Muscle of back (tissue), 11 donors: ENCODE measurements around the gene SUGCT. TPM values are rescaled to one million over a fixed set of nuclear protein-coding genes. Genes with fewer than 3 reads are reported as not detected.
A peak's percentile ranks its signal among the peaks of the same experiment; 100 is the strongest.
"Not testable (repeated sequence)": the region's sequence is repeated elsewhere in the genome, so short reads cannot be mapped to it uniquely, and the experiment has no call there.

Experiments
- DNase-seq, 3 donors: peaks; one replicate each; pipeline versions ENCODE4 v3.0.0 to v3.0.0-alpha.2; 2013
- polyA plus RNA-seq, 10 donors: library from polyadenylated mRNA; unstranded; fragments of 120-200 nt; gene quantifications; one replicate each; pipeline ENCODE4 v1.2.1, GENCODE V29; 2013; ENCODE audit not compliant: insufficient read length in 10 of 10

Gene SUGCT
- polyA plus RNA-seq, 10 donors: 2.1 to 3.8 (median 3.1) TPM

- DNase-seq: no peak
Measured at GRCh38 chr7:40138973-40139372, 4.2 kb downstream of the SUGCT start.

GRCh38 chr7:40139891-40140290 is 5.1 kb downstream of the SUGCT start:
- not testable (repeated sequence) for DNase-seq

- DNase-seq: not testable (repeated sequence)
Measured at GRCh38 chr7:40141916-40142315, 7.1 kb downstream of the SUGCT start.

- not testable (repeated sequence) for DNase-seq
Measured at GRCh38 chr7:40145596-40146130, 10.9 kb downstream of the SUGCT start.

GRCh38 chr7:40147371-40148246 is 12.8 kb downstream of the SUGCT start:
- DNase-seq: no peak

- DNase-seq: not testable (repeated sequence)
Measured at GRCh38 chr7:40148247-40148580, 13.4 kb downstream of the SUGCT start.

GRCh38 chr7:40148671-40149070 is 13.9 kb downstream of the SUGCT start:
- DNase-seq: no peak

GRCh38 chr7:40151504-40151903 is 16.7 kb downstream of the SUGCT start:
- DNase-seq: no peak

GRCh38 chr7:40156988-40157387 is 22.2 kb downstream of the SUGCT start:
- no peak for DNase-seq

- DNase-seq: no peak
Measured at GRCh38 chr7:40162516-40162915, 27.7 kb downstream of the SUGCT start.

- DNase-seq: no peak
Measured at GRCh38 chr7:40165216-40165615, 30.4 kb downstream of the SUGCT start.

- DNase-seq: no peak
Measured at GRCh38 chr7:40167291-40167690, 32.5 kb downstream of the SUGCT start.

- DNase-seq: not testable (repeated sequence)
Measured at GRCh38 chr7:40168266-40168665, 33.5 kb downstream of the SUGCT start.

- DNase-seq: not testable (repeated sequence)
Measured at GRCh38 chr7:40173121-40173520, 38.3 kb downstream of the SUGCT start.

- DNase-seq: not testable (repeated sequence)
Measured at GRCh38 chr7:40175256-40175655, 40.5 kb downstream of the SUGCT start.

GRCh38 chr7:40175725-40176510 is 41.1 kb downstream of the SUGCT start:
- peak in 1 of 3 donors; percentile 16 for DNase-seq

GRCh38 chr7:40177071-40177470 is 42.3 kb downstream of the SUGCT start:
- no peak for DNase-seq

- no peak for DNase-seq
Measured at GRCh38 chr7:40182452-40182851, 47.6 kb downstream of the SUGCT start.

GRCh38 chr7:40186586-40186985 is 51.8 kb downstream of the SUGCT start:
- no peak for DNase-seq

GRCh38 chr7:40192036-40192435 is 57.2 kb downstream of the SUGCT start:
- DNase-seq: no peak

GRCh38 chr7:40194745-40195144 is 59.9 kb downstream of the SUGCT start:
- DNase-seq: peak; percentile 38 to 62 (median 53)

- DNase-seq: no peak
Measured at GRCh38 chr7:40197527-40197926, 62.7 kb downstream of the SUGCT start.
